ENCODE measurements around the gene RASSF3. TPM values are rescaled to one million over a fixed set of nuclear protein-coding genes. Genes with fewer than 3 reads are reported as not detected.

RASSF3 gene
- total RNA-seq, 1 experiment from 2014 or later: 107 TPM

DNA sequence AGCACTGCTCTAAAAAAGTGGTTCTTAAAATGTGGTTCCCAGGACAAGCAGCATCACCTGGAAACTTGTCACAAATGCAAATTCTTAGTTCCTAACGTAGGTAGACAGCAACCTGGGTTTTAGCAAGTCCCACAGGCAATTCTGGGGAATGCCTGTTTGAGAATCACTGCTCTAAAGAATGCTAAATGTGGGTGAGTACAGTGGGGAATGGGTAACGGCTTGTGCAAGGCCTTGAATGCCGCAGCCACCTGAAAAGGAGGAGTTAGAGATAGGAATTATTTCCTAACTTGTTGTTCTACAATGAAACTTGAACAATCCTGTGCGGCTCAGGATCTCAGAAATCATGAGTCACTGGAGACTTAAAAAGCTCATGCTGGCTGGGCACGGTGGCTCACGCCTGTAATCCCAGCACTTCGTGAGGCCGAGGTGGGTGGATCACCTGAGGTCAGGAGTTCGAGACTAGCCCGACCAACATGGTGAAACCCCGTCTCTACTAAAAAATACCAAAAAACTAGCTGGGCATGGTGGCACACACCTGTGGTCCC lies 114.0 kb downstream of the RASSF3 start:
- ChIA-PET POLR2A (no interaction called here), CTCF (no interaction called here)
- H3K4me1 ChIP-seq (ENCODE audit: control insufficient read depth, insufficient read depth, low read length): no peaks in the 10 kb centered on the region
- H3K4me3 ChIP-seq (ENCODE audit: low read depth in 2 of 2, low read length in 2 of 2): no peak overlapping the region
- H3K36me3 ChIP-seq (ENCODE audit: control insufficient read depth, insufficient read depth, low read length): peaks cover 9% of the 10 kb centered on the region
- intact Hi-C loops (cut with micrococcal nuclease; ENCODE audit: unreplicated experiment) (no loop called here), in situ Hi-C loops (cut with HindIII; ENCODE audit: low pct_unique_long_range_greater_than_20kb, low sequenced_read_pairs) (no loop called here)
- H3K27me3 ChIP-seq (ENCODE audit: control insufficient read depth, insufficient read depth, low read length): no peaks in the 10 kb centered on the region
- no peak for ATAC-seq
- no peak for DNase-seq (ENCODE audit: low read depth, low spot score)
- H3K9me3 ChIP-seq (ENCODE audit: control insufficient read depth, insufficient read depth, low read depth, low read length): no peaks in the 10 kb centered on the region
- TF ChIP-seq TCF7L2 (IDR thresholded peaks at IDR 0.05; ENCODE audit: low read depth, low read length) (no peak), REST (IDR thresholded peaks at IDR 0.05; ENCODE audit: insufficient read depth in 1 of 2, low read depth in 2 of 2, low read length in 1 of 2) (no peak), CTCF (IDR thresholded peaks at IDR 0.05) (no peak)
- H3K27ac ChIP-seq (ENCODE audit: low read length): no peak overlapping the region
- no TSS peak for BruUV-seq (replicated peaks)

DNA sequence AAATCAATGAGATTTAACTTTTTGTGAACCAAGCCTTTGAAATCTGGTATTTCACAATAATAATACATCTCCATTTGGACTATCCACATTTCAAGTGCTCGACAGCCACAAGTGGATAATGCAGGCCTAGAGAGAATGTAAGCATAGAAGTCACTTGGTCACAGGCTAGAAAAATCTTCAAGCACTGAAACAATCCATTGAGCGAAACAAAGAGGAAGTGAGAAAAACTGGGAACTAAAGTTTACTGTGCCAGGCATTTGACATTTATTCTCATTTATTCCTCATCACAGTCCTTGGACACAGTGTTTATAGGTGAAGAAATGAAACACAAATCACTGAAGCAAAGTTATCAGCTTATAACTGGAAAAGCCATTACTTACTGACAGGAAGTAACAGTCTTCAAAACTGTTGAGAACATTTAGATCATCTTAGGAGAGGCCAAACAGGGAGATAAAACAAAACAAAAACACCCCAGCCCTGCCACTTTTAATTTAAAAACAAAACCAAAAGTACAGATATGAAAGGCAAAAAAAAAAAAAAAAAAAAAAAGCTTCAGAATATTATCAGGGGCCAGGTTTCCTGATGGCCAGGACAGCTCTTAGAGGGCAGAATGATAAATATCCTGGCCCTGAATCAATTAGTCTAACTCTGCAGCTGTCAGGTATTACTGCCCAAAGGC lies 119.8 kb downstream of the RASSF3 start:
- DNase-seq (ENCODE audit: low read depth, low spot score): no peak
- TF ChIP-seq TCF7L2 (IDR thresholded peaks at IDR 0.05; ENCODE audit: low read depth, low read length) (no peak), REST (IDR thresholded peaks at IDR 0.05; ENCODE audit: insufficient read depth in 1 of 2, low read depth in 2 of 2, low read length in 1 of 2) (no peak), SIN3A (IDR thresholded peaks at IDR 0.05; ENCODE audit: borderline replicate concordance, insufficient read depth, low read depth, low read length) (no peak), CTCF (IDR thresholded peaks at IDR 0.05) (no peak), POLR2AphosphoS5 (IDR thresholded peaks at IDR 0.05; ENCODE audit: low read depth, low read length) (no peak)
- Histone ChIP-seq H3K27ac (ENCODE audit: low read length) (no peak overlapping the region), H3K36me3 (ENCODE audit: control insufficient read depth, insufficient read depth, low read length) (no peaks in the 10 kb centered on the region), H3K4me3 (ENCODE audit: low read depth in 2 of 2, low read length in 2 of 2) (no peak overlapping the region), H3K27me3 (ENCODE audit: control insufficient read depth, insufficient read depth, low read length) (no peaks in the 10 kb centered on the region), H3K4me1 (ENCODE audit: control insufficient read depth, insufficient read depth, low read length) (no peaks in the 10 kb centered on the region), H3K9me3 (ENCODE audit: control insufficient read depth, insufficient read depth, low read depth, low read length) (no peaks in the 10 kb centered on the region)
- in situ Hi-C loops (cut with HindIII; ENCODE audit: low pct_unique_long_range_greater_than_20kb, low sequenced_read_pairs): no loop called here
- ATAC-seq: no peak
- POLR2A ChIA-PET: interaction anchor here (0.5 kb wide), 1 partner anchor 9 kb away, joined by 4 read pairs; no protein-coding TSS in a partner anchor
- CTCF ChIA-PET: interaction anchor here (0.6 kb wide), 1 partner anchor 40 kb away, joined by 4 read pairs; no protein-coding TSS in a partner anchor
- intact Hi-C loops (cut with micrococcal nuclease; ENCODE audit: unreplicated experiment): no loop called here
- BruUV-seq (replicated peaks): no TSS peak

Measured in Panc1 (cell line).